DMS53 (cell line): ENCODE measurements around the gene CRYBG1.
"Not testable (repeated sequence)": the region's sequence is repeated elsewhere in the genome, so short reads cannot be mapped to it uniquely, and the experiment has no call there.

Source experiments
- DNase-seq: peaks from one replicate; lab custom pipeline; 2025; lab: John Stamatoyannopoulos, UW

Gene CRYBG1

DNA sequence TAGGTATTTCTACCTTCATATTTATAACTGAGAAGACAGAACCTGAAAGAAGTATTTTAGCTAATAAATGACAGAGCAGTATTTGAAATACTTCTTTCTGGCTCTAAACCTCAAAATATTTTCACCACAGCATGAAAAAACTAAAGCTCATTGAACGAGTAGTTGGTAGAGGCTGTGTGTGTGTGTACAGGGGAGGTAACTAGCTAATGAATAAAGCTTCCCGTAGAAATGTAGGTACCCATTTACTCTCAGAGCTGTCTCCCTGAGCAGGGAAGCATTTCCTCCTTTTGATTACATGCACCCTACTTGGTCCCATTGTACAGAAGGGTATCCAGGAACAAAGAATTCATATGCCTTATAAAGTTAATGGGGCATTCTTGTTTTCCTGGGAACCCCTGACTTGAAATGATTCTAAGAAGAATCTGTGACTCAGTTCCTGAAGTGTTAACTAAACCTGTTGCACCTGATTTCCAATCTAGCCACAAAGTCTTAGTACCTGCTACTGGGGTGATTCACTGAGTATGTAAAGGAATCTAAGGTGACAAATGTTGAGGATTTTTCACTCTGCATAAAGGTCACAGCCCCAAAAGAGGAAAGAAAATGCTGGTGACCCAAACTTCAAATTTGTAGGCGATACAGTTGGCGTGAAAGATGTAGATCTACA is 12.5 kb downstream of the CRYBG1 start:
- no peak for DNase-seq

DNA sequence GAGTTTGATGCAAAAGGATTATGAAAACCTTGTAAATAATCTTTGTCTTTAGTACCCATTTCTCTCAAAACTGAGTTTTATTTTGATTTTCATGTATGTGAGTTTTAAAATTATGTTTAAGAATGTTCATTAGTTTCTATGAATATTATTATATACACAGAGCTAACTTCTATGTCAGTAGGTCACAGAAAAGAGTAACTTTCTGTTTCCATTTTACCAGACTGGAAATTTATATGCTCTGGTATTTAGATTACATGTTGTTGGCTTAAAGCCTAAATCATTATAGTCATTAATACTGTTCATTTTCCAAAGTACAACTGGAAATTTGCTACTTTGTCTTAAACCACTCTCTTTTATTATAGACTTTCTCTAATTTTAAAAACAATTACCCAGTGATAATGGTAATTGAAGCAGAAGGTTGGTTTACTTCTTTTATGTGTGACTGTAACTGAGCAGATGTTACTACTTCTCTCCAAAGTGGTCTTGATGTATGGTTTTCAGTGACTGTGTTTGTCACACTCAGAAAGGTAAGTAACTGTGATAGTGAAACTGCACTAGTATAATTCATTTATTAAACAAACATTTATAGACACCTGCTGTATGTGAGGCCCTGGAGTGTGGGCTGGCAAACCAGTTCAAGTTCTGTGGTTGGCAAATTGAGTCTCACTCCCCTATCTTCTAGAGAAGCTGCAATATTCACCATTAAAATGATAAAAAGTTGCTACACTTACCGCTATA is 13.2 kb downstream of the CRYBG1 start:
- DNase-seq, result no peak

DNA sequence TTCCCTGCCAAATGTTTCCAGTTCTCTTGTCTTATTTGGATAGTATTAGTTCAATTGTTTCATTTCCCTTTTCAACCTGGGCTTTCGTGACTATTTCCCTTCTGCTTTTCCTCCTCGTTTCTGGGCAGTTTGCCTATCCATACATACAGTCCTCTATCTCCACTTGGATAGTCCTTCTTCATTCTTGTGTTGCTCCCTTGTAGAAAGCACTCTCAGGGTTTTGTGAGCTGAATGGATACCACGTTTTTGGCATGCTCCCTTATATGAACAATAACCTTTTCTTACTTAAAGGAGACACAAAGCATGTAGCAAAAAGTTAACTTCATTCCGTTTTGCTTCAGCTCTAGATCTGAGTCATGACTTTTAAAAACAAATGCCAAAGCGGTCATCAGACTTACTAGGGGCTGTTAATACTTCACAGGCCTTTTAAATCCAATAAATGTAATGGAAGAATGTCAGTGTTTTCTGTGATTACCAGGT is 16.6 kb downstream of the CRYBG1 start:
- DNase-seq, result no peak

DNA sequence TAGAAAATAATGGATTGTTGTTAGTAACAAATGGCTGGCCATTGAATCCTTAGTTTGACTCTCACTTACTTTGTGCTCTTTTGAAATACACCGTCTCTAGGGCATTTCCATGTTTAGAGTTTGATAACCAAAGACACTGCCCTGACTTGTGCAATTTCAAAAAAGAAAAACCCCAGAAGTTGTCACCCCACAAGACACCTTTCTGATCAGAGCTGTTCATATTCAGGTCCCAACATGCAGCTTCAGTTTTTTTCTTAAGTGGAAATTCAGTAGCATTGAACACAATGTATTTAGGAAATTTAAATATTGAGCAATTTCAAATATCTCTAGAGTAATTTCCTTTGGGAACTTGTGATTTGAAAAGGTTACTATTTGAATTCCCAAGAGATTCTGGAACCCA is 19.4 kb downstream of the CRYBG1 start:
- no peak for DNase-seq

DNA sequence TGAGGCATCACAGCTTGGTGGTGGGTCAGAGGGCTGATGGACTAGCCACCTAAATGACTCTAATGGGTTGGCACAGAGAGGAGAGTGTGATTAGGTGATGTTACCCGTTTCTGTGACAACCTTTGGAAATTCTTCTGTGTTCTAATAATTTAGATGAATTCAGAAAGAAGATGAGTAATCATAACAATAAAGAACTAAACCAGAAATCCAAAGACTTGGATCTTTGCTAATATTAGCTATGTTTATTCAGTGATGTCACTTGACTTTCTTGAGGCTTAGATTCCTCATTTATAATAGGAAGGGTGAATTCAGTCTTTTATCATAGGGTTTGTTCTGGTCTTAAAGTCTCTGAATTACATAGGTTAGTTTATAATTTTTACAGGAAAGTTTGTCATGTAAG is 19.9 kb downstream of the CRYBG1 start:
- no peak for DNase-seq

DNA sequence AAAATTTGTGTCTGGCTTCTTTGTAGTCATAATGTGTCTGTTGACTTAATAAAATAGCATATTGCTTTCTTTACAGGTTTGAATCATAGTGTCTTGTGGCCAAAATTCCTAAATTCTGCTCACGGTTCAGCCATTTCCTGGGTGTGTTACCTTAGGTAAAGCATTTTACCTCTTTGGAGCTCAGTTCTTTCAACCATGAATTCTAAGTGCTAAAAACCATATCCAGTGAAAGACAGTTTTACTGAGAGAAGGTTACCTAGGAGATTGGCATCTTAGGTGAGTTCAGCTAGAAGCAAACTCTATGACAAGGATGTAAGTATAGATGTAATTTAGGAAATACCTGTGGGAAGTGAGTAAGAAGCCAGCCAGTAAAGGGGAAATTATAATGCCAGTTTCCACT is 20.7 kb downstream of the CRYBG1 start:
- no peak for DNase-seq

GRCh38 chr6:106381881-106382280 is 21.4 kb downstream of the CRYBG1 start:
- DNase-seq, result peak; percentile 17

- no peak for DNase-seq
Observed at GRCh38 chr6:106383573-106383972, 23.1 kb downstream of the CRYBG1 start.

DNA sequence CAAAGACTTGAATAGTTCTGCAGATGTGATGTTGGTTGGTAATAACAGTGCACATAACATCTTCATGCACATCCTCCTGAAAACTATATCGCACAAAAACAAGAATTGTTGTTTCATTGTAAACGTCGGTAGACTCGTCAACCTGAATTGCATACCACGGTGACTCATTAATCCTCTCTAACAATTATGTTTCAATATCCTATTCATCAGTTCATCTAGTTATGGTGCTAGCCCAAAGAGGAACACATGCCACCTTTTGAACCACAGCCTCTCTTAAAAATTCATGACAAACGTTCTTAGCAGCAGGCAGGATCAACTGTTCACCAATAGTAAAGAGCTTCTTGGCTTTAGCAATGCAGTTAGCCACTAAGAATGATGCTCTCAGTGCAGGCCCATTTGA is 25.0 kb downstream of the CRYBG1 start:
- no peak for DNase-seq

DNA sequence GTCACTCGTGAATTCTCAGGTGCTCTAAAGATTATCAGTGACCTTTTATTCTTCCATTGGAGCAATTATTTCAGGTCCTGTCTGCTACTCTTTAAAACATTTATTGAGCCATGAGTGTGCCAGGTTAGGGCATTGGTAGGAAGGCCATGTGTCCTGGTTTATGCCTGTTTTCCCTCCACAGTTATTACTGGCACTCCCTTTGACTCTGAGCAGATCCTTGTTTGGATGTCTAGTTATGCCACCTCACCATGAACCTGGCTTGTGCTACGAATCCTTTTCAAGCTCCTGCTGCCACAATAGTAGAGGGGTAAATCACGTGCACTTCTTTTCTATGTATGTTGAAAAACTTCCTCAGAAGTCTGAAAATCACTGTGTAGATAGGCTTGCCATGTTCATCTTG is 27.4 kb downstream of the CRYBG1 start:
- DNase-seq, result no peak

GRCh38 chr6:106390088-106390487 is 29.6 kb downstream of the CRYBG1 start:
- no peak for DNase-seq

DNA sequence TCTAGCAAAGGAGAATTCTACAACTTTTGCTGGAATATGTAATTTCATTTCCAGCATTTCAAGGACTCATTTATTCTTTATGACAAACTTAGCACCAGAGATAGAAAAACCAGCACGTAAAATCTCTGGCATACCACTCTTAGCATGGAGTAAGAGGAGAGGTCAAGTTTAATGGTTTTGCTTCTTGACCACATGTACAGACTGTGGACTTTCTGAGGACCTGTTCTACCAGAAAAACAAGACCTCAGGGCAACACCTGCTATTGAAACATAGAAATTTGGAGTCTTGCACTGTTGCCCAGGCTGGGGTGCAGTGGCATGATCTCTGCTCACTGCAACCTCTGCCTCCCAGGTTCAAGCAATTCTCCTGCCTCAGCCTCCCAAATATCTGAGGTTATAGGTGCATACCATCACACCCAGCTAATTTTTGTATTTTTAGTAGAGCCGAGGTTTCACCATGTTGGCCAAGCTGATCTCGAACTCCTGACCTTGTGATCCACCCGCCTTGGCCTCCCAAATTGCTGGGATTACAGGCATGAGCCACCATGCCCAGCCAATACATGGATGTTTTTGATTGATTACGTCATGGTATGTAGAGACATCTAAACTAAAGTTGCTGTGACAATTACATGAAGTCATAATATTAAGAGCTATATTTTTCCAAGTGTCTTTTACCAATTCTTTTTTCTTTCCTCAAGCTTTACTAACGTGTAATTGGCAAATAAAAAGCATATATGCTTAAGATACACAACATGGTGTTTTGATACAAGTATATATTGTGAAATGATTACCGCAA is 36.1 kb downstream of the CRYBG1 start:
- no peak for DNase-seq

DNA sequence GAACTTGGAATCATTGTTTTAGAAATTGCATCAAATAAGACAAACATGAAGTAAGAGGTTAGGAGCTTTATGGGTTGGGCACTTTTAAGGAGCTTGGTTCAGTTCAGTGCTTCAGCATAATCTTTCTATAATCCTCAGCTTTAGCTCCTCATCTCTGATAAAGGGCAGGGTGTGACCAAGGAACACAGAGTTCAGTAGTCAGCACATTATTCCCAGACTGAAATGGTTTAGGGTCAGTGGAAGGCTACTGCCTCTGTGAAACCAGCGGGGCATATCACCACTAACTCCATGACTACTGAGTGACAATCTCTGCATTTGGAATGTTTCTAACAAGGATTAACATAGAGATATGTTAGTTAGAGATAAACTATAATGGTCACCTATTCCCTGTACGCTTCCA is 36.9 kb downstream of the CRYBG1 start:
- DNase-seq, result no peak

GRCh38 chr6:106398621-106399020 is 38.1 kb downstream of the CRYBG1 start:
- DNase-seq, result no peak

DNA sequence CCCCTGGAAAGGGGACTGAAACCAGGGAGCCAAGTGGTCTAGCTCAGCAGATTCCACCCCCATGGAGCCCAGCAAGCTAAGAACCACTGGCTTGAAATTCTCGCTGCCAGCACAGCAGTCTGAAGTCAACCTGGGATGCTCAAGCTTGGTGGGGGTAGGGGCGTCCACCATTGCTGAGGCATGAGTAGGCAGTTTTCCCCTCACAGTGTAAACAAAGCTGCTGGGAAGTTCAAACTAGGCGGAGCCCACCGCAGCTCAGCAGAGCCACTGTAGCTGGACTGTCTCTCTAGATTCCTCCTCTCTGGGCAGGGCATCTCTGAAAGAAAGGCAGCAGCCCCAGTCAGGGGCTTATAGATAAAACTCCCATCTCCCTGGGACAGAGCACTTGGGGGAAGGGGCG is 44.5 kb downstream of the CRYBG1 start:
- DNase-seq, result not testable (repeated sequence)

DNA sequence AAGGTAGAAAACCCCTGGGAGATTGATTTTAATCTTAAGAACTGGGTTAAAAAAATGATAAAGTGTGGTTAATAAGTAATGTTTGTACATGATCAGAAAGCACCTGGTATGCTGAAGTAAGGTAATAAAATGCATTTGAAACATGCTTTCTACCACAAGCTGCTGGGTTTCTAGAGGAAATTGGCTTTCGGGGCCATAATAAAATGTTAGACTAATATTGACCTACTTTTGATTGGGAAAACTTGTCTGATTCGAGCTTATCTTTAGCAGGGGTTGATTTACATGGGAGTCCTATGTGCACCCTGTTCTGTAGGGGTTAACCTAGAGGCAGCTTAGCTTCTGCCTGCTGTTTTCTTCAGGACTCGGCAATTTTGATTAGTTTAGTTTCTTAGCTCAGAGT is 50.5 kb downstream of the CRYBG1 start:
- DNase-seq, result no peak

DNA sequence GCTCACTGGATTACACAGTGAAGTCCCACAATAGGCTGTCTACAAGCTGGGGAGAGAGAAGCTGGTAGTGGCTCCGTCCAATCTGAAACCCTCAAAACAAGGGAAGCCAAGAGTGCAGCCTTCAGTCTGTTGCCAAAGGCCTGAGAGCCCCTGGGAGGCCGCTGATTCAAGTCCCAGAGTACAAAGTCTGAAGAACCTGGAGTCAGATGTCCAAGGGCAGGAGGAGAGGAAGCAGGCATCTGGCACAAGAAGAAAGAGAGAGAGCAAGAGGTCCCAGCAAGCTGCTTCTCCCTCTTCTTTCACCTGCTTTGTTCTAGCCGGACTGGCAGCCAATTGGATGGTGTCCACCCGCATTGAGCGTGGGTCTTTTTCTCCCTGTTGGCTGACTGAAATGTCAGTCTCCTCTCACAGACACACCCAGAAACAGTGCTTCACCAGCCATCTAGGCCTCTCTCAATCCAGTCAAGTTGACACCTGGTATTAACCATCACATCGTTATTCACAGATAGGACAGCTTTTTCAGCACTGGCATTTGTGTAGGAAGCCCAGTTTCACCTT is 51.2 kb downstream of the CRYBG1 start:
- peak; percentile 1 for DNase-seq

- DNase-seq, result no peak
Observed at GRCh38 chr6:106413016-106413415, 52.5 kb downstream of the CRYBG1 start.

- no peak for DNase-seq
Observed at GRCh38 chr6:106413722-106414121, 53.2 kb downstream of the CRYBG1 start.

GRCh38 chr6:106415921-106416320 is 55.4 kb downstream of the CRYBG1 start:
- DNase-seq, result no peak

GRCh38 chr6:106417572-106418147 is 57.1 kb downstream of the CRYBG1 start:
- DNase-seq, result peak; percentile 36
